ENCODE measurements around the gene PLCL2. TPM values are rescaled to one million over a fixed set of nuclear protein-coding genes. Genes with fewer than 3 reads are reported as not detected.

PLCL2 gene
- total RNA-seq, 1 experiment from 2014 or later, result 0.51 TPM

DNA sequence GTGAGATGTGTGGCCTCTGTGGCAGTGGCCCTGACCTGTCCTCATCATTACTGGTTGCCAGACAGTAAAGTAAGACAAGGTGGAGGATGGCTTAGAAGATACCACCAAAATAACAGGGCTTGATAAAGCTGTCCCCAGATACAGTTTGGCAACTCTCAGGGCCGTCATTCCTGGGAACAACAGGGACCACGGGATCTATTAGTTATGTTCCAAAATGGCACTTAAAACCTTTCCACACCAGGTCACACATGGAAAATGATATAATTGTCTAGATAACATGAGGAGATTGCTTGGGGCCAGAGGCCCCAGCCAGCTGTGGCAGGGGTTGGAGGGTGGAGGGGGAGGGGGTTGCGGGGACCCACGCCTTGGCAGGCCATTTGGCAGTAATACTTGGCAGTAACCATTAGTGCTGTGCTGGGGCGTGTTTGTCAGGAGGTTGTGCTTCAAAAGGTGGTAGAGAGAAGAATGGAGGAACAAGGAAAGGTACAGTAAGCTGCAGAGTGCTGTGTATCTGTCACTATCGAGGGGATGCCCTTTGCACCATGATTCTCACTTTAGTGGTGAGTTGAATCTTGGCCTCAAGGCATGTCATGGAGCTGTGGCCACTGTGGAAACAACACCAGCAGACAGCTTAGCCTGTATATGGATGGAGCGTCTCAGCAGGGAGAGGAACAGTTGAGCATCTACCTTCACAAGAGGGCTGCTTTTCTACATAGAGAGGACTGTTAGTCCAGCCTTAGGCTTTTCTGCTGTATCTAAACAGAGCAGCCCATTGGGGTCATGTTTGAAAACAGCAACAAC lies 14.0 kb downstream of the PLCL2 start:
- Mint-ChIP-seq H3K4me3 (ENCODE audit: unreplicated experiment) (no peak overlapping the region), H3K27me3 (ENCODE audit: insufficient read depth, unreplicated experiment) (peaks cover 82% of the 10 kb centered on the region), H3K4me1 (ENCODE audit: insufficient read depth, unreplicated experiment) (no peaks in the 10 kb centered on the region), H3K9me3 (ENCODE audit: unreplicated experiment) (no peaks in the 10 kb centered on the region), H3K27ac (ENCODE audit: low read depth, unreplicated experiment) (no peak overlapping the region), H3K36me3 (ENCODE audit: insufficient read depth, unreplicated experiment) (peaks cover 7% of the 10 kb centered on the region)
- ChIA-PET CTCF (no interaction called here), POLR2A (interaction anchor here (1.0 kb wide), 1 partner anchor 21 kb away, joined by 5 read pairs; no protein-coding TSS in a partner anchor)
- DNase-seq (ENCODE audit: unreplicated experiment), result no peak
- intact Hi-C loops (cut with micrococcal nuclease), result no loop called here
- BruUV-seq (replicated peaks), result no TSS peak
- TF ChIP-seq, protein P1, sequence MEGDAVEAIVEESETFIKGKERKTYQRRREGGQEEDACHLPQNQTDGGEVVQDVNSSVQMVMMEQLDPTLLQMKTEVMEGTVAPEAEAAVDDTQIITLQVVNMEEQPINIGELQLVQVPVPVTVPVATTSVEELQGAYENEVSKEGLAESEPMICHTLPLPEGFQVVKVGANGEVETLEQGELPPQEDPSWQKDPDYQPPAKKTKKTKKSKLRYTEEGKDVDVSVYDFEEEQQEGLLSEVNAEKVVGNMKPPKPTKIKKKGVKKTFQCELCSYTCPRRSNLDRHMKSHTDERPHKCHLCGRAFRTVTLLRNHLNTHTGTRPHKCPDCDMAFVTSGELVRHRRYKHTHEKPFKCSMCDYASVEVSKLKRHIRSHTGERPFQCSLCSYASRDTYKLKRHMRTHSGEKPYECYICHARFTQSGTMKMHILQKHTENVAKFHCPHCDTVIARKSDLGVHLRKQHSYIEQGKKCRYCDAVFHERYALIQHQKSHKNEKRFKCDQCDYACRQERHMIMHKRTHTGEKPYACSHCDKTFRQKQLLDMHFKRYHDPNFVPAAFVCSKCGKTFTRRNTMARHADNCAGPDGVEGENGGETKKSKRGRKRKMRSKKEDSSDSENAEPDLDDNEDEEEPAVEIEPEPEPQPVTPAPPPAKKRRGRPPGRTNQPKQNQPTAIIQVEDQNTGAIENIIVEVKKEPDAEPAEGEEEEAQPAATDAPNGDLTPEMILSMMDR (IDR thresholded peaks at IDR 0.05; ENCODE audit: unreplicated experiment), result no peak

DNA sequence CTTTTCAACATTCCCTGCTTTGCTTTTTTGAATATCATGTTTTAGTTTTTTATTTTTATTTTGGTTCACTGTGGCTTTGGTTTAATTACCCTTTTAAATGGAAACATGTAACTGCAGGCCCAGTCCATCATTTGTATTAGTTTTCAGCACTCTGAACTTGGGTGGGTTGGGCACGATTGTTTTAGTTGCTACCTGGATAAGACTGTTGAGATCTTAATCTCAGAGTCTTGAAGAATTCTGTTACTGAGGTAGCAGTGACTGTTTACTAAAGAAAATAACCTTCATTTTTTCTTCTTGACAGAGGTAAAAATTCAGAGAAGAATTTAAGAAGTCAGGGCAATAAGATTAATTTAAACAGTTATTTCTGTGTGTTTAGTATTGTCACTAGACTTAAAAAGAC lies 15.2 kb downstream of the PLCL2 start:
- BruUV-seq (replicated peaks), result no TSS peak

DNA sequence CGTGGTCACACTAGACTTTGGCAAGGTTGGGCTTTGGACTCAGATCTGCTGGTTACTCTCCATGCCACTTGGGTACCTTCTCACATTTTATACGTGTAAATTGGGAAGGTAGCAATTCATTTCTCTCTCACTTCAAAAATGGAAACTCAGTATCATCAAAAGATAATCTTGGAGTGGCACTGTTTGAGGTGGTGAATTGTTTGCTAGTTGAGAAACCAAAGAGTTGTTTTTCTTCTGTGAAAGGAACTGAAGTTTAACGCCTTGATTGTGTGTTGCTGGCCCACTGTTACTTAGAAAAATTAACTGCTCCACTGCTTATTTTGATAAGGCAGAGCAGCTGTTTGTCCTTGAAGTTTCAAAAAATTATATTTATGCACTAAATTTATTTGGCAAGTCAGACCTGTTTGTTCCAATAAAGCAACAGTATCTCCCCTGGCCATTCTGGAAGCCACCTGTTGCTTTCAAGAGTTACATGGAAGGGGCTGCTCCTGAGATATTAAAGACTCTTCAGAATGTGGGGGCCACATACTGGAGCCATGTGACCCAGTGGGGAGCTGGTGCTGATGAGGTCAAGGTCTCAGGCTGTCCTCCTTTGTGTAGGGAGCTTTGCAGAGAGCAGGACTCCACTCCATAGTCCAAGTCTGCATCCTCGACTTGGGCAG lies 16.2 kb downstream of the PLCL2 start:
- Mint-ChIP-seq H3K4me3 (ENCODE audit: unreplicated experiment) (no peak overlapping the region), H3K27me3 (ENCODE audit: insufficient read depth, unreplicated experiment) (peaks cover 68% of the 10 kb centered on the region), H3K9me3 (ENCODE audit: unreplicated experiment) (no peaks in the 10 kb centered on the region), H3K36me3 (ENCODE audit: insufficient read depth, unreplicated experiment) (no peaks in the 10 kb centered on the region), H3K27ac (ENCODE audit: low read depth, unreplicated experiment) (no peak overlapping the region), H3K4me1 (ENCODE audit: insufficient read depth, unreplicated experiment) (no peaks in the 10 kb centered on the region)
- intact Hi-C loops (cut with micrococcal nuclease), result no loop called here
- ChIA-PET POLR2A (no interaction called here), CTCF (no interaction called here)
- TF ChIP-seq, protein P1 (IDR thresholded peaks at IDR 0.05; ENCODE audit: unreplicated experiment), result no peak
- no TSS peak for BruUV-seq (replicated peaks)
- no peak for DNase-seq (ENCODE audit: unreplicated experiment)

More for the DNA sequence above, 15.2 kb downstream of the PLCL2 start:
- no peaks in the 10 kb centered on the region for H3K9me3 Mint-ChIP-seq (ENCODE audit: unreplicated experiment)
- no peaks in the 10 kb centered on the region for H3K4me1 Mint-ChIP-seq (ENCODE audit: insufficient read depth, unreplicated experiment)
- intact Hi-C loops (cut with micrococcal nuclease), result no loop called here
- DNase-seq (ENCODE audit: unreplicated experiment), result no peak
- H3K36me3 Mint-ChIP-seq (ENCODE audit: insufficient read depth, unreplicated experiment), result peaks cover 7% of the 10 kb centered on the region
- no peak overlapping the region for H3K4me3 Mint-ChIP-seq (ENCODE audit: unreplicated experiment)
- H3K27me3 Mint-ChIP-seq (ENCODE audit: insufficient read depth, unreplicated experiment), result peaks cover 78% of the 10 kb centered on the region
- TF ChIP-seq, protein P1 (IDR thresholded peaks at IDR 0.05; ENCODE audit: unreplicated experiment), result no peak
- POLR2A ChIA-PET, result no interaction called here
- no peak overlapping the region for H3K27ac Mint-ChIP-seq (ENCODE audit: low read depth, unreplicated experiment)
- CTCF ChIA-PET, result no interaction called here

All from MCF 10A (cell line).